ENCODE measurements around the gene TRAPPC6A. TPM values are rescaled to one million over a fixed set of nuclear protein-coding genes. Genes with fewer than 3 reads are reported as not detected.

TRAPPC6A gene
- total and polyA plus RNA-seq, 9 of the 15 experiments (the other 6 are each of a cell fraction or from before 2014, with no cell fraction given), result 0.82 to 23.6 (median 11.6) TPM

GRCh38 chr19:45150751-45151281, 27.2 kb downstream of the TRAPPC6A start (continued):
- TF ChIP-seq SAP30 (IDR thresholded peaks at IDR 0.05; ENCODE audit: borderline replicate concordance, insufficient read depth, low read depth, low read length, poor library complexity, severe bottlenecking) (no peak), RFX1 (IDR thresholded peaks at IDR 0.05) (no peak), ATF2 (CRISPR knock-in tag; IDR thresholded peaks at IDR 0.05) (no peak), MITF (IDR thresholded peaks at IDR 0.05) (no peak), NR0B1 (IDR thresholded peaks at IDR 0.05; ENCODE audit: partially characterized antibody) (no peak), ESRRA (IDR thresholded peaks at IDR 0.05; ENCODE audit: borderline replicate concordance, low read depth) (no peak), KAT2B (IDR thresholded peaks at IDR 0.05; ENCODE audit: low read depth, low read length) (no peak), ZBTB33 (CRISPR knock-in tag; IDR thresholded peaks at IDR 0.05) (no peak)

Measured in K562 (cell line).